BLaER1 (cell line): Measurements from ENCODE around the gene KIAA0825.

Experiments used
- H3K27ac ChIP-seq: shearing (Covaris generic); formaldehyde crosslinking; 2 replicates; pipeline ENCODE4 v1.8.1; 2022
- H3K27me3 ChIP-seq: shearing (Covaris generic); formaldehyde crosslinking; 2 replicates; pipeline ENCODE4 v1.8.1; 2022
- H3K36me3 ChIP-seq: shearing (Covaris generic); formaldehyde crosslinking; 2 replicates; pipeline ENCODE4 v1.8.1; 2022
- H3K4me1 ChIP-seq: shearing (Covaris generic); formaldehyde crosslinking; 2 replicates; pipeline ENCODE4 v1.8.1; 2022
- H3K4me2 ChIP-seq: shearing (Covaris generic); formaldehyde crosslinking; 2 replicates; pipeline ENCODE4 v1.8.1; 2022
- H3K4me3 ChIP-seq: shearing (Covaris generic); formaldehyde crosslinking; 2 replicates; pipeline ENCODE4 v1.8.1; 2022
- H3K9ac ChIP-seq: shearing (Covaris generic); formaldehyde crosslinking; 2 replicates; pipeline ENCODE4 v1.8.1; 2022
- H3K9me3 ChIP-seq: shearing (Covaris generic); formaldehyde crosslinking; 2 replicates; pipeline ENCODE4 v1.8.1; 2022
- H4K20me1 ChIP-seq: shearing (Covaris generic); formaldehyde crosslinking; 2 replicates; pipeline ENCODE4 v1.8.1; 2022
- Cebpa-rat ChIP-seq: shearing (Covaris generic); IDR thresholded peaks from 2 replicates; pipeline ENCODE4 v1.8.1; 2022

Gene KIAA0825

GRCh38 chr5:94445726-94446125, 172.7 kb downstream of the KIAA0825 start:
- Histone ChIP-seq H4K20me1 (no peaks in the 10 kb centered on the region), H3K27me3 (no peaks in the 10 kb centered on the region), H3K4me3 (no peak overlapping the region), H3K9ac (no peak overlapping the region), H3K4me2 (no peak overlapping the region), H3K27ac (no peak overlapping the region), H3K9me3 (no peaks in the 10 kb centered on the region), H3K4me1 (no peaks in the 10 kb centered on the region), H3K36me3 (no peaks in the 10 kb centered on the region)
- no peak for TF ChIP-seq Cebpa-rat

- H4K20me1 ChIP-seq = no peaks in the 10 kb centered on the region
- H3K9me3 ChIP-seq = no peaks in the 10 kb centered on the region
- H3K27ac ChIP-seq = no peak overlapping the region
- H3K4me3 ChIP-seq = no peak overlapping the region
- H3K4me1 ChIP-seq = no peaks in the 10 kb centered on the region
- H3K4me2 ChIP-seq = no peak overlapping the region
- H3K9ac ChIP-seq = no peak overlapping the region
- no peaks in the 10 kb centered on the region for H3K36me3 ChIP-seq
- H3K27me3 ChIP-seq = no peaks in the 10 kb centered on the region
- TF ChIP-seq Cebpa-rat = no peak
These were observed 175.4 kb downstream of the KIAA0825 start for GRCh38 chr5:94442991-94443390.

GRCh38 chr5:94442076-94442475, 176.3 kb downstream of the KIAA0825 start:
- Histone ChIP-seq H4K20me1 (no peaks in the 10 kb centered on the region), H3K27ac (no peak overlapping the region), H3K9me3 (no peaks in the 10 kb centered on the region), H3K27me3 (no peaks in the 10 kb centered on the region), H3K4me1 (no peaks in the 10 kb centered on the region), H3K9ac (no peak overlapping the region), H3K36me3 (no peaks in the 10 kb centered on the region), H3K4me3 (no peak overlapping the region), H3K4me2 (no peak overlapping the region)
- no peak for TF ChIP-seq Cebpa-rat

- H3K4me2 ChIP-seq = no peak overlapping the region
- H3K4me3 ChIP-seq = no peak overlapping the region
- TF ChIP-seq Cebpa-rat = no peak
- H3K9ac ChIP-seq = no peak overlapping the region
- H3K27me3 ChIP-seq = no peaks in the 10 kb centered on the region
- H3K4me1 ChIP-seq = no peaks in the 10 kb centered on the region
- no peak overlapping the region for H3K27ac ChIP-seq
- no peaks in the 10 kb centered on the region for H3K36me3 ChIP-seq
- no peaks in the 10 kb centered on the region for H4K20me1 ChIP-seq
- no peaks in the 10 kb centered on the region for H3K9me3 ChIP-seq
These were observed 178.4 kb downstream of the KIAA0825 start for GRCh38 chr5:94440015-94440414.

- Histone ChIP-seq H3K36me3 (no peaks in the 10 kb centered on the region), H3K4me1 (no peaks in the 10 kb centered on the region), H3K9me3 (0 out of 2 replicates have a peak, but pooled peaks cover under 1% of the 10 kb centered on the region), H3K4me3 (no peak overlapping the region), H3K27me3 (no peaks in the 10 kb centered on the region), H3K27ac (no peak overlapping the region), H4K20me1 (no peaks in the 10 kb centered on the region), H3K4me2 (no peak overlapping the region), H3K9ac (no peak overlapping the region)
- no peak for TF ChIP-seq Cebpa-rat
These were observed 184.8 kb downstream of the KIAA0825 start for GRCh38 chr5:94433397-94434163.

- Histone ChIP-seq H3K27ac (no peak overlapping the region), H3K4me1 (no peaks in the 10 kb centered on the region), H3K4me3 (no peak overlapping the region), H3K27me3 (no peaks in the 10 kb centered on the region), H4K20me1 (no peaks in the 10 kb centered on the region), H3K9me3 (0 out of 2 replicates have a peak, but pooled peaks cover 3% of the 10 kb centered on the region), H3K9ac (no peak overlapping the region), H3K4me2 (no peak overlapping the region), H3K36me3 (no peaks in the 10 kb centered on the region)
- TF ChIP-seq Cebpa-rat = no peak
These were observed 185.9 kb downstream of the KIAA0825 start for GRCh38 chr5:94432499-94432898.

- no peak overlapping the region for H3K4me3 ChIP-seq
- no peaks in the 10 kb centered on the region for H3K27me3 ChIP-seq
- H3K9ac ChIP-seq = no peak overlapping the region
- no peaks in the 10 kb centered on the region for H4K20me1 ChIP-seq
- H3K36me3 ChIP-seq = no peaks in the 10 kb centered on the region
- TF ChIP-seq Cebpa-rat = no peak
- no peak overlapping the region for H3K27ac ChIP-seq
- 0 out of 2 replicates have a peak, but pooled peaks cover 3% of the 10 kb centered on the region for H3K9me3 ChIP-seq
- H3K4me1 ChIP-seq = no peaks in the 10 kb centered on the region
- H3K4me2 ChIP-seq = no peak overlapping the region
These were observed 186.7 kb downstream of the KIAA0825 start for GRCh38 chr5:94431696-94432095.

- H3K36me3 ChIP-seq = no peaks in the 10 kb centered on the region
- no peak for TF ChIP-seq Cebpa-rat
- 0 out of 2 replicates have a peak, but pooled peaks cover 3% of the 10 kb centered on the region for H3K9me3 ChIP-seq
- H3K4me2 ChIP-seq = no peak overlapping the region
- no peak overlapping the region for H3K9ac ChIP-seq
- H3K4me1 ChIP-seq = no peaks in the 10 kb centered on the region
- H3K27me3 ChIP-seq = no peaks in the 10 kb centered on the region
- H4K20me1 ChIP-seq = no peaks in the 10 kb centered on the region
- no peak overlapping the region for H3K4me3 ChIP-seq
- no peak overlapping the region for H3K27ac ChIP-seq
These were observed 188.8 kb downstream of the KIAA0825 start for GRCh38 chr5:94429566-94429965.

- no peak for TF ChIP-seq Cebpa-rat
- Histone ChIP-seq H3K36me3 (no peaks in the 10 kb centered on the region), H4K20me1 (no peaks in the 10 kb centered on the region), H3K4me3 (no peak overlapping the region), H3K27ac (no peak overlapping the region), H3K27me3 (no peaks in the 10 kb centered on the region), H3K4me1 (no peaks in the 10 kb centered on the region), H3K4me2 (no peak overlapping the region), H3K9me3 (0 out of 2 replicates have a peak, but pooled peaks cover 3% of the 10 kb centered on the region), H3K9ac (no peak overlapping the region)
These were observed 193.0 kb downstream of the KIAA0825 start for GRCh38 chr5:94425396-94425795.

- Histone ChIP-seq H3K4me3 (no peak overlapping the region), H3K9me3 (0 out of 2 replicates have a peak, but pooled peaks cover under 1% of the 10 kb centered on the region), H3K27ac (no peak overlapping the region), H3K36me3 (no peaks in the 10 kb centered on the region), H3K4me1 (no peaks in the 10 kb centered on the region), H3K4me2 (no peak overlapping the region), H4K20me1 (no peaks in the 10 kb centered on the region), H3K9ac (no peak overlapping the region), H3K27me3 (no peaks in the 10 kb centered on the region)
- no peak for TF ChIP-seq Cebpa-rat
These were observed 195.0 kb downstream of the KIAA0825 start for GRCh38 chr5:94423411-94423810.

- no peak for TF ChIP-seq Cebpa-rat
- Histone ChIP-seq H3K36me3 (no peaks in the 10 kb centered on the region), H3K4me3 (no peak overlapping the region), H3K4me2 (no peak overlapping the region), H4K20me1 (no peaks in the 10 kb centered on the region), H3K4me1 (no peaks in the 10 kb centered on the region), H3K9me3 (no peaks in the 10 kb centered on the region), H3K27ac (no peak overlapping the region), H3K27me3 (no peaks in the 10 kb centered on the region), H3K9ac (no peak overlapping the region)
These were observed 195.6 kb downstream of the KIAA0825 start for GRCh38 chr5:94422812-94423211.
